Spinal cord (tissue), 10 donors: ENCODE results near the gene FYCO1. TPM values are rescaled to one million over a fixed set of nuclear protein-coding genes. Genes with fewer than 3 reads are reported as not detected.

Source experiments
- DNase-seq, 6 donors: peaks; one replicate each; pipeline versions ENCODE4 v3.0.0 to v3.0.0-alpha.2; 2013 to 2015; ENCODE audit warnings: low spot score in 6 of 6, low read depth in 4 of 6
- H3K27ac ChIP-seq: one replicate; pipeline ENCODE4 v1.5.1; 2013; ENCODE audit warnings: low read depth, low read length, control low read depth
- H3K27me3 ChIP-seq: one replicate; pipeline ENCODE4 v1.6.1; 2013; ENCODE audit warnings: low read length; ENCODE audit not compliant: control insufficient read depth, insufficient read depth
- H3K36me3 ChIP-seq: one replicate; pipeline ENCODE4 v1.6.1; 2013; ENCODE audit warnings: low read length; ENCODE audit not compliant: control insufficient read depth, insufficient read depth
- H3K4me1 ChIP-seq: one replicate; pipeline ENCODE4 v1.6.1; 2013; ENCODE audit warnings: low read length; ENCODE audit not compliant: control insufficient read depth, insufficient read depth
- H3K4me3 ChIP-seq: one replicate; pipeline ENCODE4 v1.5.1; 2013; ENCODE audit warnings: low read depth, low read length, control low read depth
- H3K9me3 ChIP-seq: one replicate; pipeline ENCODE4 v1.6.1; 2013; ENCODE audit warnings: low read length; ENCODE audit not compliant: control insufficient read depth, insufficient read depth
- WGBS: methylation state at CpG from one replicate; pipeline ENCODE4 v1.1.5; 2013; ENCODE audit warnings: missing lambda C conversion rate; ENCODE audit not compliant: insufficient coverage; 5-methylcytosine and 5-hydroxymethylcytosine counted together
- polyA plus RNA-seq, 2 donors: library from polyadenylated mRNA; unstranded; fragments of 120-200 nt; gene quantifications; one replicate each; pipeline ENCODE4 v1.2.1, GENCODE V29; 2013; ENCODE audit not compliant: insufficient read length in 2 of 2
- total RNA-seq, 2 donors: library from RNA; depleted of rRNA in 1 of 2; stranded (reverse); fragments of 120-200 nt in 1 of 2; fragments of >200 nt in 1 of 2; gene quantifications; one replicate each; pipeline versions ENCODE4 v1.2.3 to v1.2.4, GENCODE V29; 2013 to 2014
- donor health status: healthy.

Gene FYCO1
- total and polyA plus RNA-seq, 4 donors = 6.6 to 16.0 (median 8.1) TPM

DNA sequence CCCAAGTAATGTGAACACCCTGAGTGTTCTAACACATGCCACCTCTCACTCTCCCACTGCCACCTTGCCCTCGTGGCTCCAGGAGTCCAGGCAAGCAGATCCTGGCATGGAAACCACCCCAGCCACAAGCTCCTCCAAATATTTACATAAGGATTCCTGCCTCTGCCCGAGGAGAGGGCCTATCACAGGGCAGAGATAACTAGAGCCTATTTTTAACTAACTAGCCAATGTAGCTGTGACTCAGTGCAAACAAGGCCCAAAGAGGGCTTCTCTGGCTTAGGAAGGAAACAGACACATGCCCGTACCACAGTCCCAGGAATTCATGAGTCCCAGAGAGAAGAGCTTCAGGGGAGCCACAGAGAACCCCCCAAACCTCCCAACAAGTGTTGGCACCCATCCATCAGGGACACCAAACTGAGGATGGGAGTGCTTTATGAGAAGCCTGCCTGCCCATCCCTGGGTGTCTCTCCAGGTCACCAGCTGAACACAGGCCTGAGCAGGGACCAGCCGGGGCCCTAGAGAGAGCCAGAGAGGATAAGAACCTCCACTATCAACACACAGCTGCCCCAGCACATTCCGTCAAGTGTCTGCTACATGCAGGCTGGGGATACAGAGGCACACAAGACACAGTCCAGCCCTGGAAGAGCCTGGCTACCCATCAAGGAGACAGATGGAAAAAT lies 9.2 kb downstream of the FYCO1 start:
- no peak for DNase-seq
- H3K36me3 ChIP-seq = peaks cover 7% of the 10 kb centered on the region
- WGBS = 73% methylated on average over 3 of the region's 5 CpGs
- no peaks in the 10 kb centered on the region for H3K9me3 ChIP-seq
- H3K4me1 ChIP-seq = peaks cover 15% of the 10 kb centered on the region
- no peak overlapping the region for H3K4me3 ChIP-seq
- H3K27ac ChIP-seq = no peak overlapping the region
- H3K27me3 ChIP-seq = no peaks in the 10 kb centered on the region

DNA sequence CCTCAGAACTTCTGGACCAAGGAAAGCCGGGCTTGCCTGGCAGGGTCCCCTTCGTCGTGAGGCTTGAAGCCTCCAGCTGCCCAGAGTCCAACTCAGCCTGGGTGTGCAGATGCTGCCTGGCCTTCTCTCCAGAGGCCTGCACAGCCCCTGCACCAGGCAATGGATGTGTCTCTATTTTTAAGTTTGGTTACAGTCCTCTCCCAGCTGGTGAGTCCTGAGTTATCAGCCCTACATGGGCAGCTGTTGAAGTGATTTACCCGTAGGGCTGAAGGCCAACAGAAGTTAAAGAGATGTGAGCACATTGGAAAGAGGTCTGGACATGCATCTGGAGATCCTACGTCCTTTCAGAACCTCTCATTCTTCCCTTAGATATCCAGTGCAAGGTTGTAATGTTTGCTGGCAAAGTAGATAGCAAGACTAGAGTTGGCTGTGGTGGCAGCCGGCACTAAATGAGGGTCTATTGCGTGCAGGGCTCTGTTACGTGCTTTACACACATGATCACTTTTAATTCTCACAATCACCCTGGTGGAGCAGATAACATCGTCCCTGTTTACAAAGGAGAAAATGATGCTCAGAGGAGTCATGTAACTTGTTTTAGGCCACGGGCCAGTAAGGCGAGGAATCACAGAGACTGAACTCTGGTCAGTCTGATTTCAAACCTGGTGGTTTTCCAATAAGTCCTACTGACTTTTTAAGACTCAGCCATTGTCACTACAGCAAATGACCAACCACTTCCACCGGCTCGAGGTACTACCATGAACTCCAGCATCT lies 9.9 kb downstream of the FYCO1 start:
- H3K9me3 ChIP-seq = no peaks in the 10 kb centered on the region
- no peak overlapping the region for H3K4me3 ChIP-seq
- no peaks in the 10 kb centered on the region for H3K27me3 ChIP-seq
- WGBS = 87% methylated on average over 3 of the region's 13 CpGs
- peaks cover 7% of the 10 kb centered on the region for H3K36me3 ChIP-seq
- no peak overlapping the region for H3K27ac ChIP-seq
- H3K4me1 ChIP-seq = peaks cover 15% of the 10 kb centered on the region
- DNase-seq = no peak

DNA sequence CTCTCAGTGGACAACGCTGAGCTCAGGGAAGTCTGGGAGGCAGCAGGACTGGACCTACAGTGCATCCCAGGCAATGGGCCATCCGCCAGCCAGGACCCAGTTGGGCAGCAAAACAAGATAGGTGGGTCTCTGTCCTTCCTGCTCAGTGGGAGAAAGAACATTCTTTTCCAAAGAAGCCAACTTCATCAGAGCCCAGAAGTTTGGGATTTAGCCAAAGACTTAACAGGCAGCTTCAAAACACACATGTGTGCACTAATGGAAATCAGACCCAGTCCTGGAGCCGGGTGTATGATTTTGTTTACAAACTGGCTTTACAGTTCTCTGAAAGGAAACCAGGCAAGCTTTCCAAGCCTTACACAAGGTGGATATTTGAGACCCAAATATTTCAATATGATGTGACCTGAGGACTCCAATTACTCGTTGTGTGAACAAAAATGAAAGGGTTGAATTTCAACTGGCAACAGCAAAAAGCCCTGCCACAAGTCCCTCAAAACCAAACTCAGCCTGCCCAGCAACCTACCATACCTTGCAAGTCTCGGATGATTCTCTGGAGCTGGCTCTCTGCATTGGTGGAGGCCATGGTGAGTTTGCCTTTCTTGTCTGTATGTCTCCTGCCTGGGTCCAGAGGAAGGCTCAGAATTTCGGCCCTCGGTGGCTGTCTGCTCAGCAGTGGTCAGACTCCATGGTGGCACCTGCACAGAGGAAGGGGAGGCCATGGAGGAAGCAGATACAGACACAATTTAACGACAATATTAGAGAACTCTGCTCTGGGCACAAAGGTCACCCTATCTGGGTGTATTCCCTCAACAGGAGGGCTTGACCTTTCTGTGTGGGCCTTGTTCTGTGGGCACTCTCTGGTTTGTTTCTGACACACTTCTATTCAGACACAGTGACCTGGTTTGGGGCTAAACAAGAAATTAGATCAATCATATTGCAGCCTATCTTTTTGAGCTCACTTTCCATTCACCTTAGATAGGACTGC lies 11.0 kb downstream of the FYCO1 start:
- peaks cover 15% of the 10 kb centered on the region for H3K4me1 ChIP-seq
- no peak overlapping the region for H3K4me3 ChIP-seq
- WGBS = 87% methylated on average over 6 of the region's 8 CpGs
- no peaks in the 10 kb centered on the region for H3K9me3 ChIP-seq
- peaks cover 7% of the 10 kb centered on the region for H3K36me3 ChIP-seq
- no peaks in the 10 kb centered on the region for H3K27me3 ChIP-seq
- H3K27ac ChIP-seq = no peak overlapping the region
- DNase-seq = peak in 1 of 6 donors; percentile 48

DNA sequence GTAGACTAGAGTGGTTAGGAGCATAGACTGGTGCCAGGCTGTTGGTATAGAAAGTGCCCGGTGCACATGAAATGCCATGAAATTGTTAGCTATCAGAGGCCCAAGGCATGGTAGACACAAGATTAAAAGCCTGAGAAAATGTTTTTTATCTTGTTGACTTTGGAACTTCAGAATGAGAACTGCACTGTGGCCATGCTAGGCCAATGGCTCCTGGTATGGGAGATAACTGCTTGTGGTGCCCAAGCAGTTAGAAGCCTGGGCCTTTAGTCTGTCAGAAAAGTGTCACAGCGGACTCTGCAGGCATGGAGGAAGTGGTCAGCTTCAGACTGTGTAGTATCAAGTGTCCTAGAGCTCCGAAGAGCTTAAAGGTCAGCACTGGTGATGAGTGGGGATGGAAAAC lies 11.9 kb downstream of the FYCO1 start:
- Histone ChIP-seq H3K27me3 (no peaks in the 10 kb centered on the region), H3K36me3 (peaks cover 10% of the 10 kb centered on the region), H3K4me3 (no peak overlapping the region), H3K9me3 (no peaks in the 10 kb centered on the region), H3K4me1 (peaks cover 15% of the 10 kb centered on the region), H3K27ac (no peak overlapping the region)
- WGBS = 90% methylated on average over 3 of the region's 3 CpGs
- no peak for DNase-seq

DNA sequence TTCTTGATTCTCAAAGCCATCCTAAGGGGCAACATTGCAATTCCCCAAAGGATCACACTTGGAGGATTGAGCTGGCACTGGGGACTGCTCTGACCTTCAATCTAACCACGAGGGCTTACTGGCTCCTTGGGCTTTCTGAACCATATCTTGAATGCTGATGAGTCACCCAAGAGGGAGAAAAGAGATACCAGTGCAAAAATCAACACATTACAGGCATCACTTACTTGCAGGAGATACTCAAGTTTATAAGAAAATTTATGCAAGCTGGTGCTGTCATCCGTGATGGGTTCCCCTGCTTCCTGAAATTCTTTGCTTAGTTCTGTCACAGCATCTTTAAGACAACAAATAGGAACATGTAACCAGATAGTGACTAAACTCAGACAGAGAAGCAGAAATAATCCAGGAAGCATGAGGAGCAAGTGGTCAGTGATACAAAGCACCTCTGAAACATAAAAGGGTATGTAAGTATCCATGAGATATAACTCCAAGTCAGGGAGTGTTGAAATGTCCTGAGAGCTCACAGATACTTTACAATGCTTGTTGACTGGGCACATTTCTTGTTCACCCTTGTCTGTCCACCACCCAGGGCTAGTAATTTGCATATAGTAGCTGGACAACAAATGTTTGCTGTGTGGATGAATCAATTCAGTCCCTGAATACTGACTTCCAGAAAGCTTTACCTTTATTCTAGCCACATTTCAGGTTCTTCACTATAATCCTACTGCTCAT lies 14.1 kb downstream of the FYCO1 start:
- H3K36me3 ChIP-seq = peaks cover 10% of the 10 kb centered on the region
- no CpG with 5 or more reads among the region's 2 CpGs for WGBS
- no peak overlapping the region for H3K27ac ChIP-seq
- no peak for DNase-seq
- no peaks in the 10 kb centered on the region for H3K27me3 ChIP-seq
- no peak overlapping the region for H3K4me3 ChIP-seq
- peaks cover 4% of the 10 kb centered on the region for H3K4me1 ChIP-seq
- H3K9me3 ChIP-seq = no peaks in the 10 kb centered on the region

DNA sequence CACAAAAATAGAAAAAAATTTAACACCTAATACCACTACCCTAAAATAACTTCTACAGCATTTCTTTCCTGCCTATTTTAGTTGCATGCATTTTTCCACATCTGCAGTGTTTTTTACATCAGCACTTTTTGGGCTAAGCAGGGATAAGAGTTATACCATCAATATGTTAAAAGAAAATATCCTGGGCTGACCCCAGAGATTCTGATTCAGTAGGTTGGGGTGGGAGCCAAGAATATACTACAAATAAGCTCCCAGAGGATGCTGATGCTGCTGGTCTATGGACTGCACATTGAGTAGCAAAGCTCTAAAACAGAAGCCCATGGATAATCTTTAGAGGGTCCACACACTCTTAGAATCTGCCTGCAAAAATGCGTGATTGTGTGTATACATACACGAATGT lies 14.8 kb downstream of the FYCO1 start:
- no peak for DNase-seq
- whole genome bisulfite sequencing = no CpG with 5 or more reads among the region's 2 CpGs
- no peak overlapping the region for H3K27ac ChIP-seq
- H3K36me3 ChIP-seq = peaks cover 10% of the 10 kb centered on the region
- H3K4me1 ChIP-seq = no peaks in the 10 kb centered on the region
- H3K9me3 ChIP-seq = no peaks in the 10 kb centered on the region
- no peaks in the 10 kb centered on the region for H3K27me3 ChIP-seq
- H3K4me3 ChIP-seq = no peak overlapping the region

DNA sequence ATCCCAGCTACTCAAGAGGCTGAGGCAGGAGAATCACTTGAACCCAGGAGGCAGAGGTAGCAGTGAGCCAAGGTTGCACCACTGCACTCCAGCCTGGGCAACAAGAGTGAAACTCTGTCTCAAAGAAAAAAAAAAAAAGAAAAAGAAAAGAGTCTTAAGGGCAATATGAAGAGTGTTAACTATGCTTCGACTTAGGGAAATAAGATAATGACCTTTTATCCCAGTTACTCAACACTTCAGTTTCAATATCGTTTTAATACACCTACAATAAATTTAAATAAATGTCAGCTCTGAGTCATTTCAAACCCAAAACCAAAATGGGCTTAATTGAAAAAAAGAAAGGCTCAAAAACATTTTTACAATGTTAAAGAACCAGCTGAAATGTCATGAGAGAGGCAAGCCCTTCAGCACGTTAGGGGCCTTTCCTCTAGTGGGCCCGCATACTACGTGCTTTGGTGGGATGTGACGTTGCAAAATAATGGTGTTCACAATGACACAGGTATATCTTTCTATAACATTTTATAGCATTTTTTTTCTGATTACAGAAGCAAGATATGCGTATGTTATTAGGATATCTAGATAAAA lies 15.3 kb downstream of the FYCO1 start:
- Histone ChIP-seq H3K36me3 (peaks cover 10% of the 10 kb centered on the region), H3K27me3 (no peaks in the 10 kb centered on the region), H3K9me3 (no peaks in the 10 kb centered on the region), H3K4me1 (no peaks in the 10 kb centered on the region), H3K27ac (no peak overlapping the region), H3K4me3 (no peak overlapping the region)
- DNase-seq = no peak
- WGBS = no CpG with 5 or more reads among the region's 7 CpGs

DNA sequence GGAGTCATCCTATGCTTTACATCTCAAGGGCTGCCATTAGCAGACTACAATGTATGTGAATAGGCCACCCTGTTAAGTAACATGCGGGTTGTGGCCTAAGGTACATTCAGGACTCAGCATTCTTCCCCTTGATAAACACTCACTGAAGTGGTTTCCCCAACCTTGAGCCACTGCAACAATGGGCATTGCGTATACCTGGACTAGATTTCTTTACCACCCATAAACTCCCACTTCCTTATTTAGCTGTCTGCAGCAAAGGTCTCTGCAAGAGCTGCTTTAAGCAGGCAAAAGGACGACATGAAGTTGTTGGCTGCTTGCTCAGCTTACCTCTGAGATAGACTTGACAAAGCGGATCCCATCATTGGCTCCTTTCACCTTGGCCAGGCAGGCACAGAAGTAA lies 16.2 kb downstream of the FYCO1 start:
- Histone ChIP-seq H3K27ac (no peak overlapping the region), H3K4me1 (no peaks in the 10 kb centered on the region), H3K27me3 (no peaks in the 10 kb centered on the region), H3K36me3 (peaks cover 13% of the 10 kb centered on the region), H3K9me3 (no peaks in the 10 kb centered on the region), H3K4me3 (no peak overlapping the region)
- 100% methylated on average over 4 of the region's 4 CpGs for WGBS
- DNase-seq = no peak
